Measurements from ENCODE around the gene PLEKHA8.

Gene PLEKHA8

DNA sequence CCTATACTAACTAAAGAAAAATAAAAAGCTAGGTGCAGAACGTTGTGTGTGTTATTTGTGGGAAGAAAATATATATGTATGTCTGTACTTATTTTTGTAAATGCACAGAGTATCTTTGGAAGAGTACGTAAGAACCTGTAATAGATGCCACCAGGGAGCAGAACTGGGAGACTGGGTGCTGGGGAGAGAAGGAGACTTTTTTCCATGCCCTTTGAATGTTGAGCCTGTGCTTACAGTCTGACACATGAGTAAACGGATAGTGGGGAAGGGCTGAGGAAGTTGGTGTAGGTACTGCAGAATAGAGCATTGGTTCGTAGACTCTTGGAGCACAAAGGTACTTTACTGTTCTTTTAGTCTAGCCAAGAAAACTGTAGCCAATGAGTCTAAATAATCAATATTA lies 37.3 kb upstream of the PLEKHA8 start:
- no peak overlapping the region for H3K4me3 ChIP-seq (ENCODE audit: low read depth, low read length)
- no peak for DNase-seq (ENCODE audit: low read depth)
- no peak for TF ChIP-seq CTCF (IDR thresholded peaks at IDR 0.05; ENCODE audit: control insufficient read depth, extremely low read depth, insufficient read depth)

- no peak for TF ChIP-seq CTCF (IDR thresholded peaks at IDR 0.05; ENCODE audit: control insufficient read depth, extremely low read depth, insufficient read depth)
- H3K4me3 ChIP-seq (ENCODE audit: low read depth, low read length): no peak overlapping the region
- DNase-seq (ENCODE audit: low read depth): no peak
These were observed 36.3 kb upstream of the PLEKHA8 start for GRCh38 chr7:29991937-29992336.

- H3K4me3 ChIP-seq (ENCODE audit: low read depth, low read length): no peak overlapping the region
- no peak for TF ChIP-seq CTCF (IDR thresholded peaks at IDR 0.05; ENCODE audit: control insufficient read depth, extremely low read depth, insufficient read depth)
- no peak for DNase-seq (ENCODE audit: low read depth)
These were observed 35.1 kb upstream of the PLEKHA8 start for GRCh38 chr7:29993140-29993539.

- no peak overlapping the region for H3K4me3 ChIP-seq (ENCODE audit: low read depth, low read length)
- no peak for DNase-seq (ENCODE audit: low read depth)
- no peak for TF ChIP-seq CTCF (IDR thresholded peaks at IDR 0.05; ENCODE audit: control insufficient read depth, extremely low read depth, insufficient read depth)
These were observed 32.6 kb upstream of the PLEKHA8 start for GRCh38 chr7:29995652-29996051.

- no peak for TF ChIP-seq CTCF (IDR thresholded peaks at IDR 0.05; ENCODE audit: control insufficient read depth, extremely low read depth, insufficient read depth)
- DNase-seq (ENCODE audit: low read depth): no peak
- H3K4me3 ChIP-seq (ENCODE audit: low read depth, low read length): no peak overlapping the region
These were observed 31.9 kb upstream of the PLEKHA8 start for GRCh38 chr7:29996321-29996720.

DNA sequence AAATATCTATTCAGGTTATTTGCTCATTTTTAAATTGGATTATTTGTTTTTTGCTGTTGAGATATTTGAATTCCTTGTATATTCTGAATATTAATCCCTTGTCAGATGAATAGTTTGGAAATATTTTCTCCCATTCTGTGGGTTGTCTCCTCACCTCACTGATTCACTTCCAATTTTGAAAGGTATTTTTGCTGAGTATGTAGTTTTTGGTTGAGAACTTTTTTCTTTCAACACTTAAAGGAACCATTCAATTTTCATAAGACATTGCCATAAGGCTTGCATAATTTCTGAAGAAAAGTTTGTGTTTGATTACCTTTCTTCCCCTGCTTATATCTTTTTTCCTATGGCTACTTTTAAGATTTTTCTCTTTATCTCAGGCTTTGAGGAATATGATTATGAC lies 29.7 kb upstream of the PLEKHA8 start:
- no peak overlapping the region for H3K4me3 ChIP-seq (ENCODE audit: low read depth, low read length)
- no peak for TF ChIP-seq CTCF (IDR thresholded peaks at IDR 0.05; ENCODE audit: control insufficient read depth, extremely low read depth, insufficient read depth)
- no peak for DNase-seq (ENCODE audit: low read depth)

- no peak for DNase-seq (ENCODE audit: low read depth)
- TF ChIP-seq CTCF (IDR thresholded peaks at IDR 0.05; ENCODE audit: control insufficient read depth, extremely low read depth, insufficient read depth): no peak
- no peak overlapping the region for H3K4me3 ChIP-seq (ENCODE audit: low read depth, low read length)
These were observed 26.2 kb upstream of the PLEKHA8 start for GRCh38 chr7:30001998-30002397.
